Measurements from ENCODE around the gene GRAMD4. TPM values are rescaled to one million over a fixed set of nuclear protein-coding genes. Genes with fewer than 3 reads are reported as not detected.
A peak's percentile ranks its signal among the peaks of the same experiment; 100 is the strongest.

GRAMD4 gene
- total RNA-seq, 1 experiment from 2014 or later: 19.8 TPM

GRCh38 chr22:46587492-46588278, 32.5 kb upstream of the GRAMD4 start:
- Histone ChIP-seq H2BK5ac (ENCODE audit: insufficient read length, low read length) (no peak overlapping the region), H3K56ac (ENCODE audit: insufficient read length, low read depth, low read length) (no peak overlapping the region), H2BK120ac (ENCODE audit: low read depth, low read length, poor library complexity, severe bottlenecking) (no peak overlapping the region), H3K4ac (ENCODE audit: low read depth, low read length) (no peak overlapping the region), H3K18ac (ENCODE audit: insufficient read length, low read depth, low read length) (no peak overlapping the region), H2AFZ (ENCODE audit: low read length) (no peak overlapping the region), H3K23me2 (ENCODE audit: insufficient read length, low read depth, low read length, poor library complexity, severe bottlenecking) (no peaks in the 10 kb centered on the region), H4K91ac (ENCODE audit: insufficient read length, low read depth, low read length) (no peak overlapping the region), H3K14ac (ENCODE audit: insufficient read depth, low read length) (no peak overlapping the region), H2AK5ac (ENCODE audit: insufficient read length, low read length) (no peak overlapping the region), H3K79me1 (ENCODE audit: insufficient read depth, low read depth, low read length, poor library complexity, severe bottlenecking) (no peaks in the 10 kb centered on the region), H4K8ac (replicated peaks; ENCODE audit: insufficient read length, low read depth, low read length) (no peak overlapping the region), H3K9me3 (ENCODE audit: control insufficient read depth, low read depth, low read length) (no peaks in the 10 kb centered on the region), H3T11ph (ENCODE audit: low read length) (no peak overlapping the region), H3K4me2 (ENCODE audit: insufficient read depth, insufficient read length, low read length) (no peak overlapping the region), H3K23ac (ENCODE audit: insufficient read length, low read depth, low read length) (no peak overlapping the region), H3K27ac (ENCODE audit: insufficient read length, low read depth, low read length) (no peak overlapping the region), H3K9ac (ENCODE audit: extremely low read depth, insufficient read length, low read length) (no peak overlapping the region), H2BK15ac (ENCODE audit: low read depth, low read length) (no peak overlapping the region), H4K5ac (ENCODE audit: insufficient read length, low read depth, low read length) (no peak overlapping the region), H3K27me3 (ENCODE audit: insufficient read depth, low read length) (no peaks in the 10 kb centered on the region), H3K79me2 (ENCODE audit: insufficient read depth, low read length) (no peaks in the 10 kb centered on the region; the same call in 1 of the 2 replicates), H3K4me1 (ENCODE audit: insufficient read depth, low read length) (no peaks in the 10 kb centered on the region; the same call in 1 of the 2 replicates), H2BK12ac (ENCODE audit: insufficient read length, low read depth, low read length) (no peak overlapping the region), H2BK20ac (ENCODE audit: low read depth, low read length, poor library complexity, severe bottlenecking) (no peak overlapping the region), H4K20me1 (ENCODE audit: control insufficient read depth, insufficient read depth, insufficient read length) (no peaks in the 10 kb centered on the region)
- WGBS (ENCODE audit: extremely low coverage, insufficient read length, low lambda C conversion rate): no CpG with 5 or more reads among the region's 21 CpGs
- Mint-ChIP-seq H3K36me3 (ENCODE audit: insufficient read depth in 1 of 3, low read depth in 3 of 3) (no peaks in the 10 kb centered on the region), H3K27me3 (ENCODE audit: low read depth) (peaks cover 10% of the 10 kb centered on the region), H3K4me1 (peaks cover 30 to 56% of the 10 kb centered on the region in 2 experiments), H3K4me3 (no peak overlapping the region), H3K27ac (peak overlapping the region in 1 of 3 experiments; percentile 75; a peak in 2 of 7 replicates), H3K9me3 (no peaks in the 10 kb centered on the region)
- peak; percentile 28 for DNase-seq
- TF ChIP-seq CTCF (conservative IDR thresholded peaks at IDR 0.05): no peak

All from H9 (cell line).